GM12892 (cell line): ENCODE measurements around the gene IGSF21.

Experiments used
- DNase-seq: peaks from one replicate; pipeline ENCODE4 v3.0.0; 2011; ENCODE audit not compliant: insufficient read length
- FAIRE-seq: peaks from 2 replicates; lab custom pipeline; 2011; peaks lifted over from hg19 to GRCh38; lab: Jason Lieb, UNC
- POLR2A ChIP-seq: IDR thresholded peaks from 2 replicates; pipeline ENCODE4 v1.6.1; 2011; ENCODE audit warnings: low read depth, low read length, control low read depth
- POLR2AphosphoS5 ChIP-seq: IDR thresholded peaks from 2 replicates; pipeline ENCODE4 v1.6.1; 2011; ENCODE audit warnings: low read depth, low read length, control low read depth
- TAF1 ChIP-seq: IDR thresholded peaks from 2 replicates; pipeline ENCODE4 v1.6.1; 2011; ENCODE audit warnings: low read depth, mild to moderate bottlenecking, control low read depth, low read length, borderline replicate concordance

The IGSF21 gene

GRCh38 chr1:18100060-18100459, 7.5 kb upstream of the IGSF21 start:
- TF ChIP-seq TAF1 (no peak), POLR2A (no peak), POLR2AphosphoS5 (no peak)
- DNase-seq (no peak), FAIRE-seq (peak; percentile 21)

GRCh38 chr1:18100491-18101063, 7.0 kb upstream of the IGSF21 start:
- TF ChIP-seq POLR2A (no peak), TAF1 (no peak), POLR2AphosphoS5 (no peak)
- FAIRE-seq: peak; percentile 80
- DNase-seq: no peak

- FAIRE-seq (no peak), DNase-seq (no peak)
- TF ChIP-seq TAF1 (no peak), POLR2AphosphoS5 (no peak), POLR2A (no peak)
Measured at GRCh38 chr1:18101508-18101907, 6.1 kb upstream of the IGSF21 start.

- no peak for TF ChIP-seq TAF1
- no peak for TF ChIP-seq POLR2AphosphoS5
- no peak for TF ChIP-seq POLR2A
- no peak for FAIRE-seq
- DNase-seq: no peak
Measured at GRCh38 chr1:18103788-18104421, 3.7 kb upstream of the IGSF21 start.

- FAIRE-seq: no peak
Measured at GRCh38 chr1:18104546-18105100, 3.0 kb upstream of the IGSF21 start.

GRCh38 chr1:18105196-18105595, 2.4 kb upstream of the IGSF21 start:
- no peak for DNase-seq

More at GRCh38 chr1:18104546-18105100, 3.0 kb upstream of the IGSF21 start:
- TF ChIP-seq TAF1 (no peak), POLR2AphosphoS5 (no peak), POLR2A (no peak)
- DNase-seq: no peak

GRCh38 chr1:18108299-18109057, 880 bp downstream of the IGSF21 start:
- FAIRE-seq (no peak), DNase-seq (no peak)
- no peak for TF ChIP-seq TAF1

More at GRCh38 chr1:18105196-18105595, 2.4 kb upstream of the IGSF21 start:
- no peak for FAIRE-seq
- TF ChIP-seq POLR2A: no peak

- TF ChIP-seq POLR2A (no peak), TAF1 (no peak), POLR2AphosphoS5 (no peak)
- FAIRE-seq: no peak
- no peak for DNase-seq
Measured at GRCh38 chr1:18109058-18109755, 1.6 kb downstream of the IGSF21 start.

- DNase-seq (no peak), FAIRE-seq (no peak)
Measured at GRCh38 chr1:18109756-18110597, 2.4 kb downstream of the IGSF21 start.

GRCh38 chr1:18110598-18110939, 3.0 kb downstream of the IGSF21 start:
- no peak for DNase-seq
- no peak for TF ChIP-seq POLR2A
- TF ChIP-seq TAF1: no peak
- TF ChIP-seq POLR2AphosphoS5: no peak
- FAIRE-seq: no peak

More at GRCh38 chr1:18109756-18110597, 2.4 kb downstream of the IGSF21 start:
- TF ChIP-seq TAF1 (no peak), POLR2A (no peak), POLR2AphosphoS5 (no peak)
